Upper lobe of left lung (tissue), 4 donors: ENCODE data around the gene TUBB.

Experiments
- CTCF ChIP-seq, 6 experiments: fragments of 450-650 bp in 4 of 6; fragments of 200-600 bp in 2 of 6; sonication (generic) in 2 of 6; IDR thresholded peaks; one replicate each; pipeline ENCODE4 v1.5.1; 2016 to 2019; ENCODE audit warnings: antibody characterized with exemption in 6 of 6
- EP300 ChIP-seq, 4 donors: sonication (generic); formaldehyde crosslinking; IDR thresholded peaks; one replicate each; pipeline ENCODE4 v1.5.1; 2017; ENCODE audit warnings: antibody characterized with exemption in 4 of 4, control low read depth in 2 of 4
- POLR2A ChIP-seq, 4 donors: fragments of 450-650 bp; IDR thresholded peaks; one replicate each; pipeline ENCODE4 v1.5.1; 2016 to 2017; ENCODE audit warnings: antibody characterized with exemption in 4 of 4, mild to moderate bottlenecking in 2 of 4

GRCh38 chr6:30682143-30683117 is 37.7 kb upstream of the TUBB start:
- peak in 2 of 4 donors; percentile 34 to 65 for TF ChIP-seq POLR2A (IDR thresholded peaks at IDR 0.05)
- peak in 2 of 4 donors; percentile 46 to 73 for TF ChIP-seq EP300 (IDR thresholded peaks at IDR 0.05)
- no peak for TF ChIP-seq CTCF (IDR thresholded peaks at IDR 0.05)
